Skin of body (tissue), 2 donors: ENCODE measurements around the gene FOXD4L1. TPM values are rescaled to one million over a fixed set of nuclear protein-coding genes. Genes with fewer than 3 reads are reported as not detected.
"Not testable (repeated sequence)": the region's sequence is repeated elsewhere in the genome, so short reads cannot be mapped to it uniquely, and the experiment has no call there.

Source experiments
- DNase-seq: peaks from one replicate; lab custom pipeline; 2025; lab: John Stamatoyannopoulos, UW
- total RNA-seq: library from RNA; depleted of rRNA; stranded (reverse); fragments of >200 nt; gene quantifications from one replicate; pipeline ENCODE4 v1.2.3, GENCODE V29; 2014

Gene FOXD4L1
- total RNA-seq = not detected

GRCh38 chr2:113498365-113498764, at the start of gene FOXD4L1:
FOXD4L1 (plus strand) TSS chr2:113498665; CDS start chr2:113499257, 592 bp downstream.
- not testable (repeated sequence) for DNase-seq

- DNase-seq = not testable (repeated sequence)
Measured at GRCh38 chr2:113465770-113466169, 32.7 kb upstream of the FOXD4L1 start.

GRCh38 chr2:113476688-113477368, 21.6 kb upstream of the FOXD4L1 start:
- DNase-seq = not testable (repeated sequence)

- not testable (repeated sequence) for DNase-seq
Measured at GRCh38 chr2:113496527-113496926, 1.9 kb upstream of the FOXD4L1 start.

GRCh38 chr2:113499019-113499885, 787 bp downstream of the FOXD4L1 start:
- not testable (repeated sequence) for DNase-seq

GRCh38 chr2:113499886-113500722, 1.6 kb downstream of the FOXD4L1 start:
- not testable (repeated sequence) for DNase-seq

- DNase-seq = not testable (repeated sequence)
Measured at GRCh38 chr2:113500723-113501038, 2.2 kb downstream of the FOXD4L1 start.

- not testable (repeated sequence) for DNase-seq
Measured at GRCh38 chr2:113502216-113503093, 4.0 kb downstream of the FOXD4L1 start.

GRCh38 chr2:113503094-113504042, 4.9 kb downstream of the FOXD4L1 start:
- DNase-seq = not testable (repeated sequence)

GRCh38 chr2:113504081-113504480, 5.6 kb downstream of the FOXD4L1 start:
- not testable (repeated sequence) for DNase-seq

GRCh38 chr2:113507394-113508140, 9.1 kb downstream of the FOXD4L1 start:
- DNase-seq = not testable (repeated sequence)

GRCh38 chr2:113508187-113508586, 9.7 kb downstream of the FOXD4L1 start:
- DNase-seq = not testable (repeated sequence)

- not testable (repeated sequence) for DNase-seq
Measured at GRCh38 chr2:113510913-113511312, 12.4 kb downstream of the FOXD4L1 start.

GRCh38 chr2:113511859-113512258, 13.4 kb downstream of the FOXD4L1 start:
- DNase-seq = not testable (repeated sequence)

- DNase-seq = not testable (repeated sequence)
Measured at GRCh38 chr2:113515457-113515856, 17.0 kb downstream of the FOXD4L1 start.

- not testable (repeated sequence) for DNase-seq
Measured at GRCh38 chr2:113515995-113516394, 17.5 kb downstream of the FOXD4L1 start.

GRCh38 chr2:113517025-113517424, 18.6 kb downstream of the FOXD4L1 start:
- not testable (repeated sequence) for DNase-seq

GRCh38 chr2:113520837-113521236, 22.4 kb downstream of the FOXD4L1 start:
- DNase-seq = not testable (repeated sequence)

- DNase-seq = not testable (repeated sequence)
Measured at GRCh38 chr2:113521492-113521891, 23.0 kb downstream of the FOXD4L1 start.
